K562 (cell line): ENCODE data around the gene USP37. TPM values are rescaled to one million over a fixed set of nuclear protein-coding genes. Genes with fewer than 3 reads are reported as not detected.

ENCODE experiments used
- ATAC-seq: fragments of 200-7000 bp; cut with Tn5 transposase; 3 replicates; pipeline ENCODE4 v1.9.1; 2020; ENCODE audit warnings: moderate library complexity
- BruUV-seq: library from RNA; stranded (reverse); fragments of 400-500 nt; replicated peaks from 2 replicates; lab custom pipeline; 2021; lab: Mats Ljungman, UMichigan
- CTCF ChIA-PET: fragments of 300-600 bp; formaldehyde crosslinking; extraction: SDS; loops from one replicate; lab custom pipeline; 2021; ENCODE audit warnings: low intra/inter-chr PET ratio; lab: Yijun Ruan, JAX
- POLR2A ChIA-PET: fragments of 300-600, 350-650 bp; sonication (Branson Sonifier 250); formaldehyde crosslinking; extraction: SDS; loops from one replicate; lab custom pipeline; 2021; ENCODE audit warnings: antibody characterized with exemption, inconsistent platforms; lab: Yijun Ruan, JAX
- DNase-seq, 4 experiments: peaks; one replicate each; pipeline versions ENCODE4 v3.0.0 to v3.0.0-alpha.2; 2011 to 2018; ENCODE audit warnings: low spot score in 3 of 4, mixed read lengths in 3 of 4; ENCODE audit errors: extremely low read depth in 1 of 4
- FAIRE-seq: peaks from 2 replicates; lab custom pipeline; 2011; peaks lifted over from hg19 to GRCh38; lab: Jason Lieb, UNC
- H2AFZ ChIP-seq: 2 replicates; pipeline ENCODE4 v1.6.0; 2011; ENCODE audit warnings: low read depth, low read length, control low read depth, inconsistent platforms
- H3K27ac ChIP-seq: fragments of 200-600 bp; 3 replicates; pipeline ENCODE4 v1.8.0; 2011; ENCODE audit warnings: low read depth, mild to moderate bottlenecking, control low read depth, inconsistent platforms, low read length, moderate library complexity, mixed read lengths; ENCODE audit errors: extremely low read depth
- H3K27me3 ChIP-seq, 2 experiments: fragments of 300-600 bp in 1 of 2; 2 replicates in 1 of 2; 3 replicates in 1 of 2; pipeline versions ENCODE4 v1.6.0 to v1.8.0; 2011; ENCODE audit warnings: inconsistent platforms in 2 of 2, low read length in 2 of 2, mild to moderate bottlenecking in 1 of 2, mixed read lengths in 1 of 2, moderate library complexity in 1 of 2; ENCODE audit not compliant: control insufficient read depth in 2 of 2, insufficient read depth in 2 of 2
- H3K36me3 ChIP-seq: fragments of 300-600 bp; 3 replicates; pipeline ENCODE4 v1.8.0; 2011; ENCODE audit warnings: mild to moderate bottlenecking, low read length, inconsistent platforms; ENCODE audit not compliant: control insufficient read depth, insufficient read depth
- H3K4me1 ChIP-seq, 2 experiments: fragments of 200-600 bp in 1 of 2; replicated peaks in 1 of 2; 2 replicates in 1 of 2; 3 replicates in 1 of 2; pipeline versions ENCODE4 v1.5.1 to v1.8.0; 2011; ENCODE audit warnings: inconsistent platforms in 2 of 2, low read length in 2 of 2, mild to moderate bottlenecking in 1 of 2, mixed read lengths in 1 of 2, moderate library complexity in 1 of 2; ENCODE audit not compliant: control insufficient read depth in 2 of 2, insufficient read depth in 2 of 2
- H3K4me2 ChIP-seq: 2 replicates; pipeline ENCODE4 v1.6.1; 2011; ENCODE audit warnings: low read length, control low read depth, inconsistent platforms, mixed read lengths; ENCODE audit not compliant: insufficient read depth
- H3K4me3 ChIP-seq: fragments of 200-600 bp; sonication (generic), shearing (Covaris generic); 2 replicates; pipeline ENCODE4 v1.5.1; 2016; ENCODE audit warnings: control low read depth, inconsistent platforms
- H3K79me2 ChIP-seq: fragments of 200-600 bp; 3 replicates; pipeline ENCODE4 v1.8.0; 2011; ENCODE audit warnings: low read length, inconsistent platforms; ENCODE audit not compliant: control insufficient read depth, insufficient read depth
- H3K9ac ChIP-seq, 2 experiments: 2 replicates each; pipeline versions ENCODE4 v1.6.0 to v1.6.1; 2011; ENCODE audit warnings: low read depth in 2 of 2, low read length in 2 of 2, control low read depth in 1 of 2, inconsistent platforms in 1 of 2, mild to moderate bottlenecking in 1 of 2, mixed read lengths in 1 of 2; ENCODE audit not compliant: insufficient read depth in 1 of 2
- H3K9me1 ChIP-seq: one replicate; pipeline ENCODE4 v1.6.0; 2011; ENCODE audit warnings: inconsistent platforms, mild to moderate bottlenecking, low read length, moderate library complexity; ENCODE audit not compliant: control insufficient read depth, insufficient read depth
- H3K9me3 ChIP-seq: replicated peaks from 2 replicates; pipeline ENCODE4 v1.5.1; 2011; ENCODE audit warnings: low read depth, low read length, inconsistent platforms; ENCODE audit not compliant: control insufficient read depth, insufficient read depth
- H4K20me1 ChIP-seq: replicated peaks from 2 replicates; pipeline ENCODE4 v1.6.1; 2011; ENCODE audit warnings: low read length, inconsistent platforms, mixed read lengths; ENCODE audit not compliant: control insufficient read depth, insufficient read depth
- ARHGAP35 ChIP-seq: fragments of 450-650 bp; IDR thresholded peaks from 2 replicates; pipeline ENCODE4 v1.6.1; 2018; ENCODE audit not compliant: partially characterized antibody
- CCNT2 ChIP-seq: IDR thresholded peaks from 2 replicates; pipeline ENCODE4 v1.6.1; 2011; ENCODE audit warnings: borderline replicate concordance, low read depth, mild to moderate bottlenecking, moderate library complexity, mixed read lengths, low read length; ENCODE audit not compliant: insufficient read length; ENCODE audit errors: extremely low read depth
- DACH1 ChIP-seq: fragments of 450-650 bp; IDR thresholded peaks from 2 replicates; pipeline ENCODE4 v1.6.1; 2018; ENCODE audit not compliant: partially characterized antibody
- MEF2A ChIP-seq: IDR thresholded peaks from 2 replicates; pipeline ENCODE4 v1.6.1; 2011; ENCODE audit warnings: low read depth, mild to moderate bottlenecking, low read length, moderate library complexity; ENCODE audit not compliant: control insufficient read depth
- ZBTB33 ChIP-seq: sonication (generic); formaldehyde crosslinking; IDR thresholded peaks from 2 replicates; pipeline ENCODE4 v1.8.1; 2023; ENCODE audit warnings: mild to moderate bottlenecking, missing genetic modification reagents
- ZKSCAN3 ChIP-seq: fragments of 250-450 bp; sonication (Bioruptor Pico); IDR thresholded peaks from 2 replicates; pipeline ENCODE4 v1.4.0; 2020
- WGBS: fragments of 100-300 bp; shearing (Covaris generic); methylation state at CpG from one replicate; pipeline ENCODE4 v1.1.6; 2016; ENCODE audit warnings: low coverage, mixed read lengths; ENCODE audit not compliant: insufficient coverage; ENCODE audit errors: missing lambda C conversion rate; 5-methylcytosine and 5-hydroxymethylcytosine counted together
- in situ Hi-C: fragments of 300-500 bp; cut with MboI; formaldehyde crosslinking; loops from 4 replicates; pipeline ENCODE4 v1.15.0; 2018; ENCODE audit warnings: inconsistent platforms, mixed read lengths
- intact Hi-C: fragments of 100-400 bp; cut with micrococcal nuclease; formaldehyde crosslinking; loops from 2 replicates; pipeline ENCODE4 v1.14.2; 2022
- polyA plus RNA-seq, 8 experiments: library from polyadenylated mRNA; depleted of rRNA in 4 of 8; stranded (reverse) in 5 of 8; unstranded in 3 of 8; fragments of >200 nt; fragmentation: Nextera tagmentation in 2 of 8; fragmentation: Illumina TruSeq in 1 of 8; extraction: Ambion mirVana in 2 of 8; extraction: Trizol in 1 of 8; gene quantifications; 2 replicates each; pipeline versions ENCODE4 v1.2.1 to v1.2.3, GENCODE V29; 2011 to 2014; ENCODE audit warnings: inconsistent platforms in 1 of 8, missing spikeins in 1 of 8
- total RNA-seq, 7 experiments: library from RNA; depleted of rRNA in 6 of 7; stranded (reverse); fragments of >200 nt in 6 of 7; fragmentation: Illumina TruSeq in 2 of 7; extraction: Trizol in 2 of 7; gene quantifications; 2 replicates each; pipeline versions ENCODE4 v1.2.1 to v1.2.3, GENCODE V29; 2011 to 2021; ENCODE audit warnings: low replicate concordance in 1 of 7

USP37 gene
- total and polyA plus RNA-seq, 9 of the 15 experiments (the other 6 are each of a cell fraction or from before 2014, with no cell fraction given), result 2.0 to 14.2 (median 8.5) TPM

GRCh38 chr2:218505754-218506371, 62.3 kb downstream of the USP37 start:
- no peak for FAIRE-seq
- peaks cover 37% of the 10 kb centered on the region; the same call in 2 of the 3 replicates for H3K36me3 ChIP-seq
- 95% methylated on average over 5 of the region's 6 CpGs for WGBS
- H3K4me3 ChIP-seq, result no peak overlapping the region
- H4K20me1 ChIP-seq, result no peaks in the 10 kb centered on the region
- no peaks in the 10 kb centered on the region for H3K4me1 ChIP-seq
- no peak overlapping the region for H2AFZ ChIP-seq
- H3K9me1 ChIP-seq, result no peaks in the 10 kb centered on the region
- DNase-seq, result no peak
- H3K27me3 ChIP-seq, result no peaks in the 10 kb centered on the region
- BruUV-seq, result no TSS peak
- ChIA-PET POLR2A (no interaction called here), CTCF (no interaction called here)
- no peak overlapping the region for H3K9ac ChIP-seq
- no peak for TF ChIP-seq MEF2A
- TF ChIP-seq CCNT2, result no peak
- TF ChIP-seq ZKSCAN3, result no peak
- no peak for TF ChIP-seq ZBTB33 (CRISPR knock-in tag)
- no peak for TF ChIP-seq ARHGAP35
- no peak for TF ChIP-seq DACH1
- H3K9me3 ChIP-seq, result no peaks in the 10 kb centered on the region
- intact Hi-C loops, result no loop called here
- in situ Hi-C loops, result no loop called here
- no peak overlapping the region for H3K27ac ChIP-seq
- H3K79me2 ChIP-seq, result no peaks in the 10 kb centered on the region
- no peak for ATAC-seq
- no peak overlapping the region for H3K4me2 ChIP-seq
